IMR-90 (cell line): ENCODE results near the gene TEDC1. TPM values are rescaled to one million over a fixed set of nuclear protein-coding genes. Genes with fewer than 3 reads are reported as not detected.

Source experiments
- ATAC-seq: fragments of 200-7000 bp; cut with Tn5 transposase; 2 replicates; pipeline ENCODE4 v1.9.1; 2020; ENCODE audit warnings: low read depth, mild to moderate bottlenecking, moderate library complexity
- BruUV-seq: library from RNA; stranded (reverse); fragments of 400-500 nt; replicated peaks from 2 replicates; lab custom pipeline; 2021; lab: Mats Ljungman, UMichigan
- CTCF ChIA-PET: fragments of 300-600 bp; formaldehyde crosslinking; extraction: SDS; loops from one replicate; lab custom pipeline; 2021; ENCODE audit warnings: antibody characterized with exemption; lab: Yijun Ruan, JAX
- POLR2A ChIA-PET: fragments of 300-600 bp; sonication (Branson Sonifier 250); formaldehyde crosslinking; loops from one replicate; lab custom pipeline; 2022; ENCODE audit warnings: antibody characterized with exemption; ENCODE audit not compliant: unreplicated experiment; lab: Charles Lee
- DNase-seq: peaks from one replicate; pipeline ENCODE4 v3.0.0; 2013
- H2AFZ ChIP-seq: replicated peaks from 2 replicates; pipeline ENCODE3; 2013; ENCODE audit warnings: low read length, mild to moderate bottlenecking; ENCODE audit not compliant: poor library complexity
- H2AK5ac ChIP-seq: 2 replicates; pipeline ENCODE4 v1.6.1; 2013; ENCODE audit warnings: low read depth, low read length, inconsistent platforms
- H2AK9ac ChIP-seq: replicated peaks from 2 replicates; pipeline ENCODE3; 2013; ENCODE audit warnings: mild to moderate bottlenecking, low read depth, low read length, moderate library complexity; ENCODE audit not compliant: poor library complexity
- H2BK120ac ChIP-seq: 2 replicates; pipeline ENCODE4 v1.6.1; 2013; ENCODE audit warnings: low read depth, low read length, inconsistent platforms
- H2BK15ac ChIP-seq: 3 replicates; pipeline ENCODE4 v1.6.1; 2013; ENCODE audit warnings: low read depth, low read length, inconsistent platforms
- H2BK20ac ChIP-seq: 2 replicates; pipeline ENCODE4 v1.6.1; 2013; ENCODE audit warnings: low read depth, mild to moderate bottlenecking, inconsistent platforms, low read length, moderate library complexity
- H2BK5ac ChIP-seq: 2 replicates; pipeline ENCODE4 v1.6.1; 2013; ENCODE audit warnings: mild to moderate bottlenecking, low read depth, low read length, inconsistent platforms; ENCODE audit not compliant: poor library complexity, severe bottlenecking
- H3K14ac ChIP-seq: replicated peaks from 2 replicates; pipeline ENCODE4 v1.6.1; 2013; ENCODE audit warnings: low read depth, low read length, inconsistent platforms
- H3K18ac ChIP-seq: 2 replicates; pipeline ENCODE4 v1.6.1; 2013; ENCODE audit warnings: low read depth, low read length, control low read depth
- H3K23ac ChIP-seq: 2 replicates; pipeline ENCODE4 v1.6.1; 2013; ENCODE audit warnings: low read depth, low read length, inconsistent platforms
- H3K27ac ChIP-seq: 2 replicates; pipeline ENCODE4 v1.5.1; 2013; ENCODE audit warnings: mild to moderate bottlenecking, control low read depth, low read length; ENCODE audit not compliant: insufficient read depth
- H3K27me3 ChIP-seq: 2 replicates; pipeline ENCODE4 v1.6.1; 2013; ENCODE audit warnings: low read length; ENCODE audit not compliant: control insufficient read depth, insufficient read depth
- H3K36me3 ChIP-seq: 2 replicates; pipeline ENCODE4 v1.6.1; 2013; ENCODE audit warnings: low read length, mixed read lengths; ENCODE audit not compliant: control insufficient read depth, insufficient read depth
- H3K4ac ChIP-seq: 2 replicates; pipeline ENCODE4 v1.6.1; 2013; ENCODE audit warnings: low read depth, low read length, inconsistent platforms
- H3K4me1 ChIP-seq: 2 replicates; pipeline ENCODE4 v1.6.1; 2013; ENCODE audit warnings: low read length, mixed read lengths; ENCODE audit not compliant: control insufficient read depth, insufficient read depth
- H3K4me2 ChIP-seq: 2 replicates; pipeline ENCODE4 v1.6.1; 2013; ENCODE audit warnings: low read depth, mild to moderate bottlenecking, control low read depth, low read length, moderate library complexity
- H3K4me3 ChIP-seq: 2 replicates; pipeline ENCODE4 v1.5.1; 2013; ENCODE audit warnings: low read depth, mild to moderate bottlenecking, control low read depth, low read length, moderate library complexity; ENCODE audit not compliant: insufficient read depth
- H3K56ac ChIP-seq: 2 replicates; pipeline ENCODE4 v1.6.1; 2013; ENCODE audit warnings: low read length, inconsistent platforms; ENCODE audit not compliant: insufficient read depth; ENCODE audit errors: extremely low read depth
- H3K79me1 ChIP-seq, 2 experiments: 2 replicates each; pipeline ENCODE4 v1.6.1; 2013; ENCODE audit warnings: low read length in 2 of 2, inconsistent platforms in 1 of 2, low read depth in 1 of 2
- H3K9ac ChIP-seq: 2 replicates; pipeline ENCODE4 v1.6.1; 2013; ENCODE audit warnings: low read depth, low read length, control low read depth
- H3K9me1 ChIP-seq: 2 replicates; pipeline ENCODE4 v1.6.1; 2013; ENCODE audit warnings: low read length, inconsistent platforms; ENCODE audit not compliant: insufficient read depth
- H3K9me3 ChIP-seq: 2 replicates; pipeline ENCODE4 v1.6.1; 2013; ENCODE audit warnings: low read length; ENCODE audit not compliant: control insufficient read depth, insufficient read depth
- H4K20me1 ChIP-seq: 2 replicates; pipeline ENCODE4 v1.6.1; 2013; ENCODE audit warnings: low read length, inconsistent platforms; ENCODE audit not compliant: insufficient read depth
- H4K5ac ChIP-seq: 2 replicates; pipeline ENCODE4 v1.6.1; 2013; ENCODE audit warnings: mild to moderate bottlenecking, low read depth, low read length, control low read depth
- H4K8ac ChIP-seq, 2 experiments: 2 replicates each; pipeline ENCODE4 v1.6.1; 2013; ENCODE audit warnings: low read depth in 2 of 2, low read length in 2 of 2, control low read depth in 1 of 2, inconsistent platforms in 1 of 2
- H4K91ac ChIP-seq: 2 replicates; pipeline ENCODE4 v1.6.1; 2013; ENCODE audit warnings: low read depth, low read length, inconsistent platforms; ENCODE audit not compliant: insufficient read depth
- MAZ ChIP-seq: IDR thresholded peaks from 2 replicates; pipeline ENCODE4 v1.6.1; 2012; ENCODE audit warnings: low read depth, mild to moderate bottlenecking, low read length, improper control_type of control experiment, moderate library complexity, borderline replicate concordance
- RFX5 ChIP-seq: IDR thresholded peaks from 2 replicates; pipeline ENCODE4 v1.8.0; 2012; ENCODE audit warnings: low read depth, mild to moderate bottlenecking, low read length, moderate library complexity
- WGBS, 2 experiments: methylation state at CpG; one replicate each; pipeline versions ENCODE4 v1.1.5 to v1.1.7; 2013; ENCODE audit warnings: missing lambda C conversion rate in 2 of 2; ENCODE audit not compliant: insufficient read length in 1 of 2; ENCODE audit errors: extremely low coverage in 2 of 2; 5-methylcytosine and 5-hydroxymethylcytosine counted together
- dilution Hi-C: fragments of 300-500 bp; cut with HindIII; formaldehyde crosslinking; loops from one replicate; pipeline ENCODE4 v1.14.3; 2018; ENCODE audit warnings: low sequenced_read_pairs; ENCODE audit not compliant: unreplicated experiment
- in situ Hi-C: fragments of 300-500 bp; cut with MboI; formaldehyde crosslinking; loops from 3 replicates; pipeline ENCODE4 v1.14.3; 2019; ENCODE audit warnings: low sequenced_read_pairs, inconsistent platforms, mixed read lengths
- intact Hi-C: fragments of 100-400 bp; cut with micrococcal nuclease; formaldehyde crosslinking; loops from 2 replicates; pipeline ENCODE4 v1.10.0; 2022
- polyA plus RNA-seq, 3 experiments: library from polyadenylated mRNA; depleted of rRNA; stranded (reverse); fragments of >200 nt; gene quantifications; 2 replicates each; pipeline ENCODE4 v1.2.3, GENCODE V29; 2012; ENCODE audit warnings: low replicate concordance in 1 of 3
- total RNA-seq: library from RNA; depleted of rRNA; stranded (reverse); fragments of >200 nt; gene quantifications from 2 replicates; pipeline ENCODE4 v1.2.3, GENCODE V29; 2012

TEDC1 gene
- total and polyA plus RNA-seq, 2 of the 4 experiments (the other 2 are of a cell fraction) = 5.7 to 6.4 TPM

DNA sequence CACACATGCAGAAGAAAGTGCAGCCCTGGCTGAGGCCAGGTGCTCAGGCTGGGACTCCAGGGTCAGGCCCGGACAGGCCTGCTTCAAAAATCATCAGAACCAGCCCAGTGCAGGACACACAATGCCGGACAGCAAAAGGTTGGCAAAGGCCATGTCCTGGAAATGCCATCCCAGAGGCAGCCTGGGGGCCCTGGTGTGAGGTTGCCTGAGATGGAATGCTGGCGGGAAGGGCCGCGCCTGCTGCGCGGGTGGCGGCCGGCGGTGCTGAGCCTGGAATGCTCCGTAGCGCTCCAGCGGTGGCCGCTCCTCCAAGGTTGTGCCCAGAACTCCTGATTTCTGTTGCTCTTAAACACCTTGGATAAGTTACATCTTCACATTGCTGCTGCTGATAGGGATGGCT is 38.1 kb upstream of the TEDC1 start:
- peaks cover 57% of the 10 kb centered on the region for H3K36me3 ChIP-seq
- CTCF ChIA-PET = no interaction called here

More for the DNA sequence above, 38.1 kb upstream of the TEDC1 start:
- Histone ChIP-seq H3K27ac (no peak overlapping the region), H3K4ac (no peak overlapping the region), H2AK9ac (no peak overlapping the region), H3K14ac (no peak overlapping the region), H2BK5ac (no peak overlapping the region), H2BK20ac (no peak overlapping the region), H2AFZ (no peak overlapping the region), H2AK5ac (no peak overlapping the region), H3K23ac (no peak overlapping the region), H3K18ac (no peak overlapping the region), H4K5ac (no peak overlapping the region), H2BK15ac (no peak overlapping the region), H4K91ac (no peak overlapping the region), H4K8ac (no peak overlapping the region), H4K20me1 (peaks cover 10% of the 10 kb centered on the region), H2BK120ac (no peak overlapping the region), H3K4me3 (no peak overlapping the region), H3K79me1 (peaks cover 5 to 21% of the 10 kb centered on the region in 2 experiments; a peak in 2 of 4 replicates), H3K27me3 (no peaks in the 10 kb centered on the region), H3K4me1 (no peaks in the 10 kb centered on the region), H3K9ac (no peak overlapping the region), H3K4me2 (no peak overlapping the region), H3K9me3 (no peaks in the 10 kb centered on the region), H3K9me1 (no peaks in the 10 kb centered on the region), H3K56ac (no peak overlapping the region)
- intact Hi-C loops (no loop called here), in situ Hi-C loops (no loop called here), dilution Hi-C loops (no loop called here)
- POLR2A ChIA-PET = no interaction called here
- ATAC-seq (no peak), DNase-seq (no peak)
- no TSS peak for BruUV-seq
- TF ChIP-seq MAZ (no peak), RFX5 (no peak)
- 88% methylated on average over 8 of the region's 14 CpGs; no CpG with 5 or more reads in 1 of the 2 experiments for WGBS, 2 experiments
